Epidermal melanocyte (primary cell): ENCODE data around the gene CYP27A1.
A peak's percentile ranks its signal among the peaks of the same experiment; 100 is the strongest.
"Not testable (repeated sequence)": the region's sequence is repeated elsewhere in the genome, so short reads cannot be mapped to it uniquely, and the experiment has no call there.

Experiments used
- DNase-seq: peaks from one replicate; pipeline ENCODE4 v3.0.0; 2011; ENCODE audit warnings: low spot score; ENCODE audit not compliant: insufficient read length

Gene CYP27A1

GRCh38 chr2:218831378-218831990 lies 49.5 kb downstream of the CYP27A1 start, which contains the start of gene PRKAG3:
PRKAG3 (minus strand) TSS chr2:218831803.
- no peak for DNase-seq

GRCh38 chr2:218832081-218832480 lies 50.1 kb downstream of the CYP27A1 start:
- no peak for DNase-seq

- DNase-seq = no peak
Measured at GRCh38 chr2:218832520-218832919, 50.6 kb downstream of the CYP27A1 start.

GRCh38 chr2:218833023-218833609 lies 51.2 kb downstream of the CYP27A1 start:
- no peak for DNase-seq

- DNase-seq = no peak
Measured at GRCh38 chr2:218834685-218835084, 52.7 kb downstream of the CYP27A1 start.

GRCh38 chr2:218837495-218837894 lies 55.5 kb downstream of the CYP27A1 start:
- no peak for DNase-seq

GRCh38 chr2:218839430-218839829 lies 57.5 kb downstream of the CYP27A1 start:
- DNase-seq = peak; percentile 43

GRCh38 chr2:218839888-218840287 lies 57.9 kb downstream of the CYP27A1 start:
- no peak for DNase-seq

GRCh38 chr2:218844334-218844733 lies 62.4 kb downstream of the CYP27A1 start:
- DNase-seq = not testable (repeated sequence)

- not testable (repeated sequence) for DNase-seq
Measured at GRCh38 chr2:218846963-218847362, 65.0 kb downstream of the CYP27A1 start.

GRCh38 chr2:218849721-218850120 lies 67.8 kb downstream of the CYP27A1 start:
- no peak for DNase-seq

GRCh38 chr2:218850796-218851195 lies 68.8 kb downstream of the CYP27A1 start:
- no peak for DNase-seq

GRCh38 chr2:218851286-218851685 lies 69.3 kb downstream of the CYP27A1 start:
- no peak for DNase-seq

GRCh38 chr2:218852911-218853667 lies 71.1 kb downstream of the CYP27A1 start:
- no peak for DNase-seq

GRCh38 chr2:218853766-218854165 lies 71.8 kb downstream of the CYP27A1 start:
- DNase-seq = no peak

GRCh38 chr2:218854860-218855259 lies 72.9 kb downstream of the CYP27A1 start:
- no peak for DNase-seq

- no peak for DNase-seq
Measured at GRCh38 chr2:218855305-218856166, 73.6 kb downstream of the CYP27A1 start.

GRCh38 chr2:218856167-218856895 lies 74.4 kb downstream of the CYP27A1 start:
- no peak for DNase-seq

- DNase-seq = no peak
Measured at GRCh38 chr2:218856896-218857243, 74.9 kb downstream of the CYP27A1 start.

GRCh38 chr2:218857371-218858137 lies 75.6 kb downstream of the CYP27A1 start:
- DNase-seq = no peak
